ENCODE measurements around the gene PLTP. TPM values are rescaled to one million over a fixed set of nuclear protein-coding genes. Genes with fewer than 3 reads are reported as not detected.

Gene PLTP
- total RNA-seq, 4 donors from 2014 or later, result 215 to 1,101 (median 301) TPM

DNA sequence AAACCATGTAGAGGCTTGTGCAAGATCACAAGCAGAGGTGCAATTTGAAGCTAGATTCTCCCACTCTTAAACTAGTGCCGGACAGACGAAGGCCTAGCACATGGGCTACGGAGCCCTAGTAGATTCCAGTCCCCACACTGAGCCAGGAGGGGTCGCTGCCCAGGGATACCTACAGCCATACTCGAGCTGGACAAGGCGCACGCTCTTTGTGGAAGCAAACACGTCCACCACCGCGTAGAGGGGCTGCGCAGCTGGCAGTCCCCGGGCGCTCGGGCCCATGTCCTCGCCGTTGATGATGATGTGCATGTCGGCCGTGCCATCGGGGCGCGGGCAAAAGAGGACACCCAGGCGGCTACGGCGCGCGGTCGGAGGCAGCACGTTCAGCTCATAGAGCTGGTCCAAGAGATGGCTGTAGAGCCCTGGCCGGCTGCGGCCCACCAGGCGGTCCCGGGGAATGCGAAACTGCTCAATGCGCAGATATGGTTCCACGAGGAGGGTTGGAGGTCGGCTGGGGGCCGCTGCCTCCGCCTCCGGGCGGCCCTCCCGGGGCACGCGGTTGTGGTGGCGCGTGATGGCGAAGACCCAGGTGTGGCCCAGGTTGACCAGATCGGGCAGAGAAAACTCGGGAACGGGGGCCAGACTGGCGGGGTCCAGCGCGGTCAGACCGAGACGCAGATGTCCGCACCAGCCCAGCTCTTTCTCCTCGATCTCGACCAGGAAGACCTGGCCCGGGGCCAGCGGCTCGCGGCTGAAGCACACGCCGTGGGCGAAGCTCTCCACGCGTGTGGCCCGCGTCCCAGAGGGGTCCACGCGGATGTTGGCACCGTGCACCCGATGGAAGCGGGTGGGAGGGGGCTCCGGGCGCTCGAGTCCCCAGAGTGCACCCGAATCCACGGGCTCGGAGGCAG, 21.6 kb downstream of the PLTP start:
- TF ChIP-seq, protein P1, sequence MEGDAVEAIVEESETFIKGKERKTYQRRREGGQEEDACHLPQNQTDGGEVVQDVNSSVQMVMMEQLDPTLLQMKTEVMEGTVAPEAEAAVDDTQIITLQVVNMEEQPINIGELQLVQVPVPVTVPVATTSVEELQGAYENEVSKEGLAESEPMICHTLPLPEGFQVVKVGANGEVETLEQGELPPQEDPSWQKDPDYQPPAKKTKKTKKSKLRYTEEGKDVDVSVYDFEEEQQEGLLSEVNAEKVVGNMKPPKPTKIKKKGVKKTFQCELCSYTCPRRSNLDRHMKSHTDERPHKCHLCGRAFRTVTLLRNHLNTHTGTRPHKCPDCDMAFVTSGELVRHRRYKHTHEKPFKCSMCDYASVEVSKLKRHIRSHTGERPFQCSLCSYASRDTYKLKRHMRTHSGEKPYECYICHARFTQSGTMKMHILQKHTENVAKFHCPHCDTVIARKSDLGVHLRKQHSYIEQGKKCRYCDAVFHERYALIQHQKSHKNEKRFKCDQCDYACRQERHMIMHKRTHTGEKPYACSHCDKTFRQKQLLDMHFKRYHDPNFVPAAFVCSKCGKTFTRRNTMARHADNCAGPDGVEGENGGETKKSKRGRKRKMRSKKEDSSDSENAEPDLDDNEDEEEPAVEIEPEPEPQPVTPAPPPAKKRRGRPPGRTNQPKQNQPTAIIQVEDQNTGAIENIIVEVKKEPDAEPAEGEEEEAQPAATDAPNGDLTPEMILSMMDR (IDR thresholded peaks at IDR 0.05), result peak in 1 of 3 donors; percentile 31
- ATAC-seq (ENCODE audit: low FRiP score) (peak; percentile 83), DNase-seq (ENCODE audit: low spot score) (peak; percentile 80)

DNA sequence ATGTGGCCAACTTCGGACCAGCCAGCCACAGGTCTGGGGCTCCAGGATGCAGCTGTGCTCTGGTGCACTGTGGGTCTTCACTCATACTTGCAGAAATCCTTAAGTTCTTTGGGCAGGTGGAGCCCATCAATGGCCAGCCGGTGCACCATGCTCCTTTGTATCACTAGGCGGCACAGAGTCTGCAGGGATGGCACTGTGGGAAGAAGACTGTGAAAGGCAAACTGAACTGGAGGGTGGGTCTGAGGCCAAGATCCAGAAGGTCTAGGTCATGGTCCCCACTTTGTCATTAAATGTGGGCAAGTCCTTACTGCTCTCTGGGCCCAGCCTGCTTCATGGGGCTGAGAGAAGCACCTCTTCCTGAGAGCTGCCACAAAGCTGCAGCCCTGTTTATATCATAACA, 23.3 kb downstream of the PLTP start:
- ATAC-seq (ENCODE audit: low FRiP score), result no peak
- DNase-seq (ENCODE audit: low spot score), result no peak
- TF ChIP-seq, protein P1 (IDR thresholded peaks at IDR 0.05), result no peak

DNA sequence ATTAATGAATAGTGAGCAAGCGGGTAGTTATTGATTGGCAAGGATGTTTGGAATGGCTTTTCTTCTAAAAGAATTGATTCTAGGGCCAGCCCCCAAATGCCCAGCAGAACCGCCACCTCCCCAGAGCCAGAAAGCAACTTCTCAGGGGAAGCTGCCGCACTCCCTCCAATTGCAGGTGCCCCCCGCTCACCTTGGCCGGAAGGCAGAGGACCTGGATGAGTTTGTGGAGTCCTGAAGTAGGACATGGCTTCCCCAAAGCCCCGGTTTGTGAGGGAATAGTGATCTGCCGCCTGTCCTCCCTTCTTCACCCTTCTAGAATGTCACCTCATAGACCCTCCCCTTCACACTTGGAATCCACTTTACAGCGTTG, 24.6 kb downstream of the PLTP start, which contains the start of gene SPATA25:
Gene SPATA25 (minus strand): TSS at position 277 of the 370 bp plus-strand sequence. CDS start 32 bp downstream, at position 245.
- ATAC-seq (ENCODE audit: low FRiP score) (no peak), DNase-seq (ENCODE audit: low spot score) (no peak)
- TF ChIP-seq, protein P1 (IDR thresholded peaks at IDR 0.05), result no peak

DNA sequence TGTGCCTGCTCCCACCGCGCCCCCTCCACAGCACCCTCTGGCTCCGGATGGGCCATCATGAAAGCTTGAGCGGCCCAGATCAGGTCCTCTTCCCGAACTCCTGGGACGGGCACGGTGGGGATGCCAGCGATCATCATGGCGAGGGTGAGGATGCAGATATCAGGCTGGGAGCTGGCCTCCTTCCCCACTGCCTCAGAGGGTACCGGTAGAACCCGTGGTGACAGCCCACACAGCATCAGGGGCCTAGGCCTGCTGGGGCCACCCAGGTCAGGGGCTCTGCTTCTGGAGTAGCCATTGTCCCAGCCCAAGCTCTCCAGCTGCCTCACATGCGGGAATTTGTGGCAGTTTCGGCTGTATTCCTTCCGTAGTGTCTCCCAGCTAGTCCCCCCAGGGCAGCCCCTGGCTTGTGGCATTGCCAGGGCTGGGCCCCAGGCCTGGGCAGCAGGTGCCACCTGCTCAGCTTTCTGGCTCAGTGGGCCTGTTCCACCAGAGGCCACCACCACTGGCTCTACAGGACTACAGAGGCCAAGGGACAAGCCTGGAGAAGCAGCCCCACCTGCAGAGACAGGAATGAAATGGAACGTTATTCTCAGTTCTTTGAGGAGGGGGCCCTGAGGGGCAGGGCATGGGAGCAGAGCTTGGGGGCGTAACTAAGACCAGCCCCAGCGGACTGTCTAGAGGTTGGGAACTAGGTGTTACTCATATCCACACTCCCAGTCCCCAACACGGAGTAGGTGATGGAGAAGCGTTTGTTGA, 25.2 kb downstream of the PLTP start:
- ATAC-seq (ENCODE audit: low FRiP score), result no peak
- DNase-seq (ENCODE audit: low spot score), result no peak
- TF ChIP-seq, protein P1 (IDR thresholded peaks at IDR 0.05), result no peak

DNA sequence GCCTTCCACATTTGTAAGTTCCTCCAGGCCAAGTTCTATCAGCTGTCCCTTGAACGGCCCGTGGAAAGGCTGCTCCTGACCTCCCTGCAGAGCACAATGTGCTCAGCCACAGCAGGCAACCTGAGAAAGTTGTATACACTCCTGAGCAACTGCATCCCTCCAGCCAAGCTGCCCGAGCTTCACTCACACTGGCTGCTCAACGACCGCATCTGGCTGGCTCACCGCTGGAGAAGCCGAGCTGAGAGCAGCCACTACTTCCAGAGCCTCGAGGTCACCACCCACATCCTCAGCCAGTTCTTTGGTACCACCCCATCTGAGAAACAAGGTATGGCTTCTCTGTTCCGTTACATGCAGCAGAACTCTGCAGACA, 28.9 kb downstream of the PLTP start:
- ATAC-seq (ENCODE audit: low FRiP score) (no peak), DNase-seq (ENCODE audit: low spot score) (no peak)
- TF ChIP-seq, protein P1 (IDR thresholded peaks at IDR 0.05), result no peak

DNA sequence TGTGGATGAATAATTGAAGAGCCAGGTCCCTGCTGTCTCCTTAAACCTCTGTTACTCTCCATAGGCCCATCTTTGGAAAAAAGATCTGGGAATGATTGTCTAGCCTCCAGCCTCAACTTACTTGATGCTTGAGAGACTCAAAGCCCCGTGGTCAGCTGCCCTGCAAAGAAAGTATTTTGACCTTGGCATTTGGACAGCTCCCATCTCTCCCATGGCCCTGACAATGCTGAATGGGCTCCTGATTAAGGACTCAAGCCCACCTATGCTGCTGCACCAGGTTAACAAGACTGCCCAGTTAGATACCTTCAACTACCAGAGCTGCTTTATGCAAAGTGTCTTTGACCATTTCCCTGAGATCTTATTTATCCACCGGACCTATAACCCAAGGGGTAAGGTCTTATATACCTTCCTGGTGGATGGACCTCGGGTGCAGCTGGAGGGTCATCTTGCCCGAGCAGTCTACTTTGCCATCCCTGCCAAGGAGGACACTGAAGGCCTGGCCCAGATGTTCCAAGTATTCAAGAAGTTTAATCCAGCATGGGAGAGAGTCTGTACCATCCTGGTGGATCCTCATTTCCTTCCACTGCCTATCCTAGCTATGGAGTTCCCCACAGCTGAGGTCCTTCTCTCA, 29.4 kb downstream of the PLTP start:
- ATAC-seq (ENCODE audit: low FRiP score), result no peak
- TF ChIP-seq, protein P1 (IDR thresholded peaks at IDR 0.05), result no peak
- DNase-seq (ENCODE audit: low spot score), result no peak
